GM21447 (cell line): ENCODE measurements around the gene ALDH4A1.

Experiments
- ATAC-seq: cut with Tn5 transposase; IDR thresholded peaks from one replicate; pipeline ENCODE4 v1.9.1; 2021; ENCODE audit not compliant: unreplicated experiment

The ALDH4A1 gene

GRCh38 chr1:18922848-18923755, 20.7 kb upstream of the ALDH4A1 start:
- ATAC-seq: no peak

- ATAC-seq: no peak
These were observed 20.0 kb upstream of the ALDH4A1 start for GRCh38 chr1:18922319-18922726.

- ATAC-seq: no peak
These were observed 19.3 kb upstream of the ALDH4A1 start for GRCh38 chr1:18921516-18922251.

DNA sequence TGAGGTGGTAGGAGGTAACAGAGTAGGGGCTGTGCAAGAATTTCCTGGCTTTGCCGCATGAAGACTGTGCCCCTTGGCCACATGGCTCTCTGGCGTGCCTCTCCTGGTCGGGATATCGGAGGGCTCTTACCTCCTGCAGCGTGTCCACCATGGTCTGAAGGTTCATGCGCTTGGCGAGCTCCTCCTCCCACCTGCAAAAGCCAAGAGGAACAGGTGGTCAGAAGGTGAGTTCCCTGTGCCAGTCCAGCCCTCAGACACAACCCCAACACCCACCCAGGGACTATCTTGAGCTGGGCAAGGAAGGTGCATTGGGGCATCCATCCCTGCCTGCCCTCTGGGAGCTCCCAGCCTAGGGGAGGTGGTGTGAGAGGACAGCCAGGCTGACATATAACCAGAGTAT, 18.6 kb upstream of the ALDH4A1 start:
- ATAC-seq: no peak

DNA sequence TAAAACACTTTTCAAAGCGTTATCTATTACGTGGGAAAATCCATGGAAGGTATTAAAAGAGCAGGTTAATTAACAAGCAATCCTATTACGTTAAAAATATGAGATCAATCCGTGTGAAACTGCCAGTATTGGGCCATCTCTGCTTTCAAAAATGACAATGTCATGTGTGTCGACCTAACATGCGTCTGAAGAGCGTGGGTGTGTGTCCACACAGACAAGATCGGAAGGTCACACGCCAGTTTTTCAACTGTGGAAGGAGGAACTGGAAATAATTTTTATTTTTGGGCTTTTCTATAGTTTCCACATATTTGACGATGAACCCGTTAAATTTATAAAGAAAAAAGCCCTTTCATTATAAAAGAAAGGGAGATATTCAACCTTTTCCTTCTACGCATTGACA, 17.6 kb upstream of the ALDH4A1 start:
- ATAC-seq: no peak

DNA sequence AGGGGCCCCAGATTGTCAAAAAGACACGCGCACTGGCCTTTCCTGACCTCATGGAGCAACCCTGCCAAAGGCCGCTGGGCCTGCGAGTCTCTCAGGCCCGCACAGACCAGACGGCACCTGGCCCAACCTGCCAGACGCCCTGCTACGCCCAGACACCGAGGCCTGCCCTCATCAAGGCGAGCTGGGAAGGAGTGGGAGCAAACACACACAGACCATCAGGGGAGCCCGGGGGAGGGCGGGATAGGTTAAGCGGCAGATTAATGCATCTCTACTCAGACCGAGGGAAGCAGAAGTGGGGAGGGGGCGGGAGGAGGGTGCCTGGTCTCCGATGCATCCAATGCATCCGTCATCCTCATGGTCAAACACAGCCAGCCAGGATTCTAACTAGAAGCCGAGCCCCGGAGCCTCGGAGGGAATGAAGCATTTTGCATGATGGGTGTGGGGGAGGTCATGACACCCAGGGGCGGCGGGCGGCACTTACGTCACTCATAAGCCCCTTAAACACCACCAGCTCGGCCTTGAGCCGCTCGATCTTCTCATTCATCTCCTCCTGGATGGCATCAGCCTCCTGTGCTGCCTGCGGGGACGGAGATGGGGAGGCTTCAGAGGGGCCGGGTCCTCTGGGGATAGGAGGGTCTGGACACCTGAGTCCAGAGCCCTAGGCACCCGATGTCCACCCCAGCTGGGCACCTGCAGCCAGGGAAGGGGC, 17.0 kb upstream of the ALDH4A1 start:
- no peak for ATAC-seq

DNA sequence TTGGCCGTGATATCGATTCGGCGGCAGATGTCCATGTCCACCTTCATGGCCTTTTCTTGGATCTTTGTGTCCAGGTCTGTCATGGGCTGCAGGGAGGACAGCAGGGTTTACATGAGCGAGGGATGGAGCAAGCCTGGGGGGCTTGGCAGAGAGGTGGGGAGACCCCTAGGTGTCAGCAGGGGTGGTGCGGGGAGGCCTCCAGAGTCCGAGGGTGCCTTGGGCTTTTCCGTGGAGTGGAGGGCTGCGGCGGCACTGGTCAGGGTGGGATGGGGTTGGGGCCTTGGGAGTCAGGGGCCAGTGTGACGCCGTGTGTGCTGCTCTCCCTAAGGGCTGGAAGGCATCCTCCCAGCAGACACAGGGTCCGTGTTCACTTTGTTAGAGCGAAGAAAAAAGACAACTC, 16.1 kb upstream of the ALDH4A1 start:
- no peak for ATAC-seq

DNA sequence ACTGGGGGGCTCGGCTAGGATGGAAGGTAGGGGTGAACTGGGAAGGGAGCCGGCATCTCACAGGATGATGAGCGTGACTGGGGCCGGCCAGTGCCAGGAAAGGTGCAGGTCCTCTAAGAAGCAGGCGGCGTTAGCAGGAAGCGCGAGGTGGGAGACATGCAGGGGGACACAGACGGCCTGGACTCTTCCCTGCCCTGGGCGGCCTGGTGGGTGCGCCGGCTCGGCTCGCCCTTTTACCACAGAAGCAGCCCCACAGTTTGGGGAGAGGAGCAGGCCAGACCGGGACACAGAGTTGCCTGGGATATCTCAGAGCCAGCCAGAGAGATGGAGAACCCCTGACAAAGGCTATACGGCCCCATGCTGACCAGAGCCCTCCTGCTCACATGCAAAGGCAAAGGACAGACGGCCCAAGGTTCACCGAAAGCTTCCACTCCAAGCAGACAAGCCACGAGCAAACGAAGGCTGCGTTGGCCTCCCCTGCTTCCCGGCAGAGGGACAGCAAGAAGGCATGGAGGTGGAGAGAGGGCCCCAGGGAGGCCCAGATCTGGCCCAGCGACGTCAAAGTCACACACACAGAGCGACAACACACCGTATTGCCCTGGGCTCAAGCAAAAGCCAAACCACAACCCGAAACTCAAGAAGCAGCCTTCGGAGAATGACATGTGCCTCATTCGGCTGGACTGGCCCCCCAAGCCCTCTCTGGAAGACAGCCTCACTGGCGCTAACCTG, 14.9 kb upstream of the ALDH4A1 start:
- no peak for ATAC-seq

DNA sequence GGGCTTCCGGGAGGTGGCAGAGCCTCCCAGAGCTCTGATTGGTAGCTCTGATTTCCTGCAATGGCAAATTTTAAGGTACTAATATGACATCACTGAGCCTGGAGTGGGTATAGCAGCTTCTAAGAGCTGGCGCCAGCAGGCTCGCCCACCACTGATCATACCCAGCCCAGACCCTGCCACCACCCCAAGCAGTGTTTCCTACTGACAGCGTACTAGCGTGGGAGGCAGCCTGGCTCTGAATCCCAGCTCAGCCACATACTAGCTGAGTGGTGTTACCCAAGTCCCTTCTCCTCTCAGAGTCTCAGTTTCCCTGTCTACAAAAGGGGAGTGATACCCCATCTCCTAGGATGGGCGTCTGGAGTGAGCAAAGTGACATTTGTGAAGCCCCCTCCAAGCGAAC, 13.0 kb upstream of the ALDH4A1 start:
- ATAC-seq: no peak

- no peak for ATAC-seq
These were observed 10.9 kb upstream of the ALDH4A1 start for GRCh38 chr1:18913065-18913835.

DNA sequence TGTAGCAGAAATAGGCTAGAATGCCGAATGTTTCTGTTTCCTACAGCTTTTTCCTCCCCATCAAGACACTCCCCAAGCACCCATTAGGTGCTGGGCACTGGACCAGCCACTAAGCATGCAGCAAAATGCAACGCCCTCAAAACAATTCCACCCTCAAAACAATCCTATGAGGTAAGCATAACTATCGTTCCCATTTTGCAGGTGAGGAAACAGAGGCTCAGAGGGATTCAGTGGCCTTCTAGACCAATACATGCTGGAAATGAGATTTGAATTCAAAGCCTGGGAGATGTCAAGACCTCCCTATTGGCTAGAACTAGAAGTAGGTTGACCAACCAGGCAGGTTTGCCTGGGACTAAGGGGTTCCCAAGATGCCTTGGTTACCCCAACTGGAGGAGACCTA, 10.2 kb upstream of the ALDH4A1 start:
- ATAC-seq: no peak

GRCh38 chr1:18908911-18909771, 6.8 kb upstream of the ALDH4A1 start:
- ATAC-seq: no peak

DNA sequence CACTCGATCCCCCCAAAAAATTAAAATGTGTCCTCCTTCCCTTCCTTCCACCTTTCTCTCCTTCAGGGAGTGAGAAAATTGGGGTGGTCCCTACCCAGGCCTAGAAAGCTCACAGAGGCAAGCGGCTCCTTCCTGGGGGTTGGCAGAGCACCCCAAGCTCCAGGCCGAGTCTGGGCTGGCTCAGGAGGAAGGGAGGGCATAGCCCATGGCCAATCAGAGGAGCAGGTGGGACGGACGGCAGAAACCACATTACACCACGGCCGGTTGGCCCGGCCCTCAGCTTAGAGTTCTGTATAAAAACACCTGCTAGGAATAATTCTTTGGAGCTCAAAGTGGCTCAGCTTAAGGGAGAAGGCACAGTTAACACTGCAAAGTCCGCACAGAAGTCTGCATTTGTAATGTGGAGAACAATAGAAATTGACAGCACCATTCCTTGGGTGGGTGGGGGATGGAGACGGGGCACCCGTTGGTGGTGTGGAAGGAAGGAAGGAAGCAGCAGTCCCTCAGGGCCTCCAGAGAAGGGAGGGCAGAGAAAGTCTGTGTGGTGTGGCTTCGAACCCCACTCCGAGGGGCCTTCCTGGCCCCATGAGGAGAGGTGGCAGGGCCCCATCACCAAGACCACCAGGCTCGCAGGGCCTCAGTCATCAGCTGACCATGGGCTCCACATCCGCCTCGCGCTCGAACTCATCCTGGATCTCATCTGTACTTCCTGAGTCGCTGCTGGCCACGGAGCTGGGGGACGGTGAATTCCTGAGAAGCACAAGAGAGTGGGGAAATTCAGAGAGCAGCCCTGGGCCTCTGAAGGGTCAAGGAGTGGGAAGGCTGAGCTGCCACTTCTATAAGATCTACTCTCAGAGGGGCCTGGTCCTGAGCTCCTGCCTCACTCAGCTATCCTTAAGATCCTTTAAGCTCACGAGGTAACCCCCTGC, 5.8 kb upstream of the ALDH4A1 start:
- ATAC-seq: no peak

DNA sequence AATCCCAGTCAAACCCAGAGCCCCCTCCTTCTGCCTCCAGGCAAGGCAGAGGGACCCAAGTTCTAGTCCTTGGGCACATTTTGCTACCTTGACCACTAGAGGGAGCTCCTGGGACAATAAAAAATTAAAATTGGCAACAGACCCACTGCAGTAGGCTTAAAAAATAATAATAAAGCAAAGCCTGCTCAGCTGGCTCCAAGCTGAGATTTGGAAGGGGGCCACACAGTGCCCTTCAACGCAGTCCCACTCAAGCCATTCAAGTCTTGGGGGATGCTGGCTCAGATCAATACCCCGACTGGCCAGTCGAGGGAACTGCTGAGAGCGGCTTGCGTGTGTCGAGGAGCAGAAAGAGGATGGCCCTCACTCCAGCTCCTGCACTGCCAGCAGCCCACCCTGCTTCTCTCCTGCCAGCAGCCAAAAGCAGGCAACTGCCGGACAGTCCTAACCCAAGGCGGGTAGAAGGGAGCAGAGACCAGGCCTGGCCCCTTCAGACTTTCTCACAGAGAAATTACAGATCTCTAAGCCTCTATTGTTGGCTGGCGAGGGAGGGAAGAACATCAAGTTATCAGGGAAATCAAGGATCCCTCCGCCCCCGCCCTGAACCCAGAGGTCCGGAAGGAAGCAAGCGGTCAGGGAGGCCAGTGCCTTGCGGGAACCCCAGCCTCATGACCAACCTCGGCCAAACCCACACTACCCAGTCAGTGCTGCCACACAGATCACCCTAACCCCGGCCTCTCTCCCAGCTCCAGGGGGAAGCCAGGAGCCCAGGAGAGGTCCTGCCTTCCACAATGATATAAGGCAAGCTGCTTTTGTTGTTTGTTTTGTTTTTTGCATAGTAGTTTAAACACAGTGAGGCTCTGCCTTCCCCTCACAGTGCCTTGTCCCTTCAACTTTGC, 4.9 kb upstream of the ALDH4A1 start:
- no peak for ATAC-seq

DNA sequence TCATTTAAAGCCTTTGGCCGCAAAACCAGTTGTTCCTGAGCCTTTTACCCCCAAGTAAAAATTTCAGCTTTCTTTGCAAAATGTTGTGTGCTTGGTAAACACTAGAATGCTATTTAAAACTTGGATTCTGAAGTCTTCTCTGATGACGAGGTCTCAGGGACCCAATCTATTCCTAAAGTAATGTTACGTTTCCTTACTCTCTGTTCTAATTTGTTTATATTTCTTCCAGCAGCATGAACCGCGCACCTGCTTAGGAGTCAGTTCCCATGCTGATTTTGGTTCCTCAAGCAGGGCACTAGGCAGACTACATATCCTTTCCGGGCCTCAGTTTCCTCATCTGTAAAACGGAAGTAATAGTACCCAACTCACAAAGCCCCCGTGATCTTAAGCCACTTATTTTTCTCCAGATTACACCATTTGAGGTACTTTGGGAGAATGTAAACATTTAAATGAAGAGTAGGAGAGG, 969 bp upstream of the ALDH4A1 start:
- ATAC-seq: no peak

DNA sequence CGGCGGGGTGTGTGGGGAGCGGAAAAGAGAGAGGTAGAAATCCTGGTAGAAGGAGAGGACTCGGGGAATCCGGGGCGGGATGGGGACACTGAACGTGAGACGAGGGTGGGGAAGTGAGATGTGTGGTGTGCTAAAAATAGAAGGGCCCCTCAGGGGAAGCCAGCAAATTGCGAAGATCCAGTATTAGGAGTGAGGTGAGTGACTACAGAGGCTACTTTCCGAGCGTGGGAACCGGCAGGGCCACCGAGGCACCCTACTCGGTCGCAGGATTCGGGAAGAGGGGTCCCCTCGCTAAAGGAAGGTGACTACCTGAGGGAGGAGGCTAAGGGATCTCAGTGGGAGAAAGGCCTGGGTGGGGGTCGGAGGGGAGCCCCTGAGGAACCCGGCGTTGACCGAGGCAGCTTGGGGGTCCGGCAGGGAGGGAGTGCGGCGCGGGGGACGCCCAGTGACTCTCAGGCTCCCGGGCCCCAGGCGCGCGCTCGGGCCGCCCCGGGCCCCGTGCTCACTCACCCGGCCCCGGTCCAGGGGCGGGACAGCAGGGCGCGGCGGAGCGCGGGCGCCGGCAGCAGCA, 318 bp downstream of the ALDH4A1 start:
- no peak for ATAC-seq
